NCI-H1930 (cell line): ENCODE results near the gene THSD7B.
"Not testable (repeated sequence)": the region's sequence is repeated elsewhere in the genome, so short reads cannot be mapped to it uniquely, and the experiment has no call there.

Experiments
- DNase-seq, 2 experiments: peaks; one replicate each; lab custom pipeline; 2025; lab: John Stamatoyannopoulos, UW

The THSD7B gene

GRCh38 chr2:137261881-137262585 is 496.7 kb downstream of the THSD7B start:
- no peak for DNase-seq

DNA sequence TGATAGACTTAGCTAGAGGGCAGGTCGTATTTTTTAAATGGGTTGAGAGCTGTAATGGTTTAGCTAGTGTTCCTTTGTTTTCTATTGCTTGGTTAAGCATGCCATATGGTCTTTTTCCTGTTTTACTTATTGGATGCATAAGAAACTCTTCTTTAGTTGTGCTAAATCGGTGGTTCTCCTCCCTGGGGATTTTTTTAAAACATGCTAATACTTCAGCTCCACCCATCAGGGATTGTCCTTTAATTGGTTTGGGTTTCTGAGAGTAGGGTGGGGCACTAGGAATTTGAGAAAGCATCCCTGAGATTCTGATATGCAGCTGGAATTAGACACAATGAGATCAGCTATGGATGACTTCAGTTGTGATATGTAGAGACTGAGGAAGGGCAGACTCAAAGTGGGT is 497.2 kb downstream of the THSD7B start:
- DNase-seq, result no peak

DNA sequence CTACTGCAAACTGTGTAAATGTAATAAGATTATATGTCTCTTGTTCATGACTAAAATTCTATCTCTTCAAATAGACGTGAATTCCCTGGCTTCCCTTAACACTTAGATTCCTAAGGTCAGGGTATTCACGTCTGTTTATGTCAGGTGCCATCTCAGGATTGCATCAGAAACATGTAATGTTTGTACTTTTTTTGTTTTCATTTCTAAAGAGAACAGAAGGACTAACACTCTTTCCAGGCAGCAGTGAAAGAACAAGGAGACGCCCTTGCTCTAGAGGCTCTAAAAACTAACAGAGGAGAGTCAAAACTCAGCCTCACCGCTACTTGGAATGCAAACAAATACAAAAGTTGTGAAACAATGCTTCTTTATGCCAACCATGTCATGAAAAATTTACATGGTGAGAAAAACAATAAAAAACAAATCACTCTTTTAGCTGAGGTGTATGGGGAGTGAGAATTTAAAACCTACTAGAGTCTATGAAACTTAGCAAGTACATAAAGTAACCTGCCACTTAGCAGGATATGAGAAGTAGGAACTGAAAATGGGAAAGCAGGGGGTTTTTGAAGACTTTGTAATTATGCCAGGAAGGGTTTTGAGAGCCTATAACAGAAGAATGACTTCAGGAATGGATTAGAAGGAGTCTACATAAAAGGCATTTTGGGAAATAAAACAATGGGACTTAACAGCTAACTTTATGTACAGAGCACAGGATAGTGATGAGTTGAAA is 522.7 kb downstream of the THSD7B start:
- no peak for DNase-seq

GRCh38 chr2:137291836-137292570 is 526.7 kb downstream of the THSD7B start:
- no peak for DNase-seq

GRCh38 chr2:137298377-137298776 is 533.0 kb downstream of the THSD7B start:
- no peak for DNase-seq

DNA sequence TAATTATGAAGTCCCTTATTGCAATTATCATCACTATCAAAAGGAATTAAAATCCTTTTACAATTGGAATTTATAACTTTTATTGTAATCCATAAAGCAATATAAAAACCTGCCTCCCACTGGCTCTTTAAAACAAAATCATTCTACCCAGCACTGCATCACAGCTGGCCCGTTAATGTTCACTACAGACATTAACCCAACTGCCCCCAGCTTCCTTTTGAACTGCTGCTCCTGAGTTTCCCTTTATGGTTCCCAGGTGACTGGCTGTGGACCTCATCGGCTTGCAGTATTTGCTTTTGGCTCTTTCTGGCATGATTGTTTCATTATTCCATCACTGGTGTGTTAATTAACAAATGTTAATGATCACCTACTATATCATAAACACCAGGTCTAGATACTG is 535.6 kb downstream of the THSD7B start:
- no peak for DNase-seq

GRCh38 chr2:137302957-137303356 is 537.6 kb downstream of the THSD7B start:
- no peak for DNase-seq

DNA sequence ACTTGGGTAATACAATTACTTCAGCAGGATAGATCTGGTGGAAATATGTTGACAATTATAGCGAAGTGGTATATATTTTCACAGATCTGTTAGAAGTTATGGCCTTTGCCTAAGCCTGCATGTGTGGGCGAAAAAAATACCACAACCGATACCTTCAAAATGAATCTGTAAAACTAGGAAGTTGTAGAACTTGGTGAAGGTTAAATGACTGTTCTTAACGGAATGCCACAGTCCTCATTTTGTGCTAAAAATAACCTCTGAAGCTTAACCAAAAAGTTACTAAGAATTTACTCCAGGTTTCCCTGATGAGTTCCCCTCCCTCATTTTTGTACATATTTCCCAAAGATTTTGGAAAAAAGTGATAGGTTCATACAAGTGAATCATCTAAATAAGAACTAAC is 550.7 kb downstream of the THSD7B start:
- DNase-seq, result no peak

DNA sequence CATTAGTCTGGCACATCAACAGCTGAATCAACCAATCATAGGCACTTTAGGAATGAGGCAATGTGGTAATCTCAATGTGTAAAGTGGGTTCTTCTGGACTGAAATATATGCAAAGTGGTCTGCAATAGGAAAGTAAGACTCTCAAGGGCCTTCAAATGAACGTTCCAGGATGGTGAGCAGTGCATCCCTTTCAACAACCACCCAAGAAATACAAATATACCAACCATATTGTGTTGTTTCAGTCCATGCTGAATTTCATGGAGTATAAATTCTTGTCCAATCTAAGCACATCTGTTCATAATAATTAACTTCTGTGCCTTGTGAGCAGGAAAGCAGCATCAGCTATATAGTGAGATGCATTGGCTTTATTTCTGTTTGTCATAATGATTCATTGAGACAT is 556.2 kb downstream of the THSD7B start:
- DNase-seq, result no peak

GRCh38 chr2:137331562-137331961 is 566.2 kb downstream of the THSD7B start:
- not testable (repeated sequence) for DNase-seq

DNA sequence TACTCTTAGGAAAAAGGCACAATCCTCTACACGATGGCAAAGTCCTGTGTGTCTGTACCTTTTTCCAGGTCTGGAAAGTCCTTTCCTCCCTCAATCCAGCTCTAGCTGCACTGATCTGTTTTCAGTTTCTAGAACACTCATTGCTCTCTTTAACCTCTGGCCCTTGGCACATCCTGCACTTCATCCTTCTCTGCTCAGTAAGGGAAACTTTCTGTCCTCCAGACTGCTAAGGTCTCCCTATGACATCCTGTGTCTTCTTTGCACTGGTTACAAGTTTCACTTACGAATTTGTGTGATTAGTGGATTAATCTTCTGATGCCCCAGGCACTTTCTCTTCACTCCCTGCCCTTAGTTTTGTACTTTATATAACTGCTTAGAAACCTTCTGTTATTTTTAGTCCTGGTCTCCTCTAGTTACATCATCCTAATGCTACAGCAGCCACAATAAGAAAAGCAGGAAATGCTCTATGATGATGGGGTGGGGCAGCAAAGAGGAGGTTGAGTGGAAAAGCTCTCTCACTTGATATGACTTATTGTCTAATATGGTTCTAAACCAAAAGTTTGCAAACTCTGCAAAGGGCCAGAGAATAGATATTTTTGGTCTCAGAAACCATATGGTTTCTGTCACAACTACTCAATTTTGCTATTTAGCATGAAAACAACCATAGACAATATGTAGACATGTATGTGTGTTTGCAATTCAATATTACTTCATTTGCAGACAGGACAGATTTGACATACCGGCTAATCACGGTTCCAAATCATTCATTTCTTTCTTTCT is 568.2 kb downstream of the THSD7B start:
- no peak for DNase-seq

GRCh38 chr2:137336067-137336466 is 570.7 kb downstream of the THSD7B start:
- DNase-seq, result no peak

- no peak for DNase-seq
These were observed 573.7 kb downstream of the THSD7B start for GRCh38 chr2:137339051-137339450.

DNA sequence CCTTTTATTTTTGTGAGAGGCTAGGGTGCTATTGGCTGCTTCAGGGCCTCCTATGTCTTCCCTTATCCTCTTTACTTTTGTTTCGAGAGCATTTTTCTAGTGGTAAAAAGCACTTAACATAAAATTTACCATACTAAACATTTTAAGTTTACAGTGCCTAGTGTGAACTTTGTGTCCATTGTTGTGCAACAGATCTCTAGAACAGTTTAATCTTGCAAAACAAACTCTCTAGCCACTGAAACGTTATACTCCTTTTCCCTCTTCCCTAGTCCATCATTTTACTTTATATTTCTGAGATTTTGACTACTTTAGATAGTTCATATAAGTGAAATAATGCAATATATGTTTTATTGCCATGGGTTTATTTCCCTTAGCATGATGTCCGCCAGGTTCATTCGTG is 580.6 kb downstream of the THSD7B start:
- DNase-seq, result no peak

- DNase-seq, result no peak
These were observed 583.0 kb downstream of the THSD7B start for GRCh38 chr2:137348301-137348700.

- no peak for DNase-seq
These were observed 592.3 kb downstream of the THSD7B start for GRCh38 chr2:137357634-137358033.

DNA sequence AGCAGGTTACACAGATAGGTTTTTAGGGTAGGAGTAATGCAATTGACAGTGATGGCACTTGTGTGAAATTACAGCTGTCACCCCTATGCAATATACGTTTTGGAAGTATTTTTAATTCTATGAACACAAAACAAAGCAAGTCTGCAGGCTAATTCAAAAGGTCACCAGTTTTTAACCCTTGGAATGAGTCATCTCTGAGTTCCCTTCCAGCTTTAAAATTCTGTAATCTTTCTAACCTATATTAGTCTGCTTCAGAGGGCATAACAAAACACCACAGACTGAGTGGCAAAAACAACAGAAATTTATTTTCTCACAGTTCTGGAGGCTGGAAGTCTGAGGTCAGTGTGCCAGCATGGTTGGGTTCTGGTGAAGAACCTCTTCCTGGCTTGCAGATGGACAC is 602.0 kb downstream of the THSD7B start:
- no peak for DNase-seq

DNA sequence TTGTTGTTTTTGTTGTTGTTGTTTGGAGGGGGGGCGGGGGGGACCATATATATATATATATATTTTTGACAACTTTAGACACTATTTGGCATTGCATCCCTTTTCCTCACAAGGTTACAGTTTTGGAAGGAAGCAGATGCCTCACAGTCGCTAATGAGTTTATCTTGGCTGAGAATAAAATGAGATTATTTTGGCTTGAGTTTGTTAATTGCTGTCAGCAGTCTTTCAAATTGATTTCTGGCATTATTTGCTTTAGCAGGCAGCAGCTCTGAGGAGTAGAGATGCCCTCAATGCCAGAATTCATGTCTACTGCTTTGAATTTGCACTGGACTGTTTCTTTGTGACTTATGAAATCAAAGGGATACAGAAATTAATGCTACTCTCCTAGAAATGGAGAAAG is 603.8 kb downstream of the THSD7B start:
- no peak for DNase-seq

- no peak for DNase-seq
These were observed 613.8 kb downstream of the THSD7B start for GRCh38 chr2:137379186-137379585.

- no peak for DNase-seq
These were observed 615.3 kb downstream of the THSD7B start for GRCh38 chr2:137380610-137381009.

DNA sequence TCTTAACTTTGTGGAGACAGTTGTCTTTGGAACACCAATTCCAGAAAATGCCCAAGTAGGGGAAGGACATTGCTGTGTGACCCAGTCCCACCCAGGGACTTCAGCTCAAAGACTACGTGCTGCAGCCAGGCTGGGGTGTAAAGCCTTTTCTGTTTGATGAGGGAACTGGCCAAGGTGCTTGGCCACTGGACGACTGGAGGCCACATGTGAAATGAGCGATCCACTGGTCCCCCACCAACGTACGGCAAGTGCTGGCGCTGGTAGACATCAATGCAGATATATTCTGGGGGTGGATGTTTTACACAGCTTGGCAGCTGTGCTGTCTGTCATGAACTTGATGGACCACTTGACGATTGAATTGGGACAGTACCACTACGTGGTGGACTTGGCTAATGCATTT is 616.4 kb downstream of the THSD7B start:
- no peak for DNase-seq

DNA sequence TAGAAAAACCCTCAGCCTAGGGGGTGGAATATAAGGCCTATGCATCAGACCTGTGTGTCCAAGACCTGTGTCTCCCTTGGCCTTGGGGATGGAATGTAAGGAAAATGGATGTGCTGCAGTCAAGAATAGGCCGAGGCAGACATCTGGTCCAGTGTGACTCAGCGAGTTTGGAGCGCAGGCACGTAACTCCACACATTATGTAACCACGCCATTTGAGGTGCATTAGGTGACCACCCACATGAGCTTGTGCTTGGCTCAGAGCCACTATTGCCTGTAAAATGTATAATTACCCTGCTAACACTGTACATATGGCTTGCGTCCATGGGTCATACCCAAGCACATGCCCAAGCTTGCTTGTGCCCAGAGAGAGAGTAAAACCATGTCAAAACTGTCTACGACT is 618.0 kb downstream of the THSD7B start:
- DNase-seq, result no peak
